Parathyroid adenoma (tissue), 2 donors: ENCODE data around the gene ZDHHC11.

ENCODE experiments used
- H2AFZ ChIP-seq: fragments of 300-600 bp; sonication (generic); one replicate; pipeline ENCODE4 v1.7.0; 2017; ENCODE audit warnings: antibody characterized with exemption, mild to moderate bottlenecking
- H3K27ac ChIP-seq: fragments of 300-600 bp; sonication (generic); one replicate; pipeline ENCODE4 v1.7.0; 2017
- H3K27me3 ChIP-seq: fragments of 300-600 bp; sonication (generic); one replicate; pipeline ENCODE4 v1.7.0; 2017; ENCODE audit warnings: low read length; ENCODE audit not compliant: control insufficient read depth, insufficient read depth
- H3K36me3 ChIP-seq: fragments of 300-600 bp; sonication (generic); one replicate; pipeline ENCODE4 v1.7.0; 2017; ENCODE audit warnings: low read length; ENCODE audit not compliant: control insufficient read depth, insufficient read depth
- H3K4me1 ChIP-seq: fragments of 300-600 bp; sonication (generic); one replicate; pipeline ENCODE4 v1.7.0; 2017; ENCODE audit warnings: control low read depth
- H3K4me2 ChIP-seq: fragments of 300-600 bp; sonication (generic); one replicate; pipeline ENCODE4 v1.7.0; 2017; ENCODE audit warnings: low read length
- H3K4me3 ChIP-seq: fragments of 300-600 bp; sonication (generic); one replicate; pipeline ENCODE4 v1.7.0; 2017; ENCODE audit warnings: low read depth, low read length
- H3K79me2 ChIP-seq: fragments of 300-600 bp; sonication (generic); one replicate; pipeline ENCODE4 v1.7.0; 2017; ENCODE audit warnings: control low read depth
- H3K9ac ChIP-seq: fragments of 300-600 bp; sonication (generic); one replicate; pipeline ENCODE4 v1.7.0; 2017; ENCODE audit warnings: mild to moderate bottlenecking
- H3K9me3 ChIP-seq: fragments of 300-600 bp; sonication (generic); one replicate; pipeline ENCODE4 v1.7.0; 2017; ENCODE audit warnings: low read length; ENCODE audit not compliant: control insufficient read depth
- TF ChIP-seq, protein P1 (sequence below): fragments of 300-600 bp; sonication (generic); IDR thresholded peaks from one replicate; pipeline ENCODE4 v1.7.0; 2017; ENCODE audit warnings: antibody characterized with exemption, mild to moderate bottlenecking
- donor health status: primary hyperparathyroidism.

The ZDHHC11 gene

DNA sequence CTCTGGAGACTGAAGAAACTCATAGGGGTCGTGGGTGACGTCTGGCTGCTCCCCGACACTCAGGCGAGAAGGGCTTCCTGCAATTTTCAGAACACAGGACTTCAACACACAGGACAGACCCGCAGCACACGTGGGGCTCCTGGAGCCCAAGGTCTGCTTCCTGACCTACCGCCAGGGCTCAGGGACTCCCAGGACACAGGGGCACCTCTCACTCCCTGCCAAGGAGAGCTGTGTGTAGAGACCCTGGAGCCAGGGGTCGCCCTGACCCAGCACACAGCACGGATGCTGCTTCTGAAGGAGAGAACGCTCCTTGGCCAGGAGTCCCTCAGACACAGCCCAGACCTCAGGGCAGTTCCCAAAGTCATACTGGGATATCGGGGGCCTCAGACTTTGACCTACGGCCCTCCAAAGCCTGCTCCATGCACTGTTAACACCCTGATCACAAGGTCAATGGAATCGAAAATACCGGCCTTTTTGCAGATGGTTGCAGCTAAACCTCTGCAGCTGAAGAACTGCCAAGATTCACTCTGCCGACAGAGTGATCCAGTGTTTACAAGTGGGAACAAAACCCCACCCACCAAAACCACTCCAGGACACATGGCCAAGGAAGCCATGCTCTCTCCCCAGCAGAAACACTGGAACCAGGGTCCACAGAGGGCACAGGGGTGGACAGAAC, 13.8 kb upstream of the ZDHHC11 start:
- TF ChIP-seq, protein P1, sequence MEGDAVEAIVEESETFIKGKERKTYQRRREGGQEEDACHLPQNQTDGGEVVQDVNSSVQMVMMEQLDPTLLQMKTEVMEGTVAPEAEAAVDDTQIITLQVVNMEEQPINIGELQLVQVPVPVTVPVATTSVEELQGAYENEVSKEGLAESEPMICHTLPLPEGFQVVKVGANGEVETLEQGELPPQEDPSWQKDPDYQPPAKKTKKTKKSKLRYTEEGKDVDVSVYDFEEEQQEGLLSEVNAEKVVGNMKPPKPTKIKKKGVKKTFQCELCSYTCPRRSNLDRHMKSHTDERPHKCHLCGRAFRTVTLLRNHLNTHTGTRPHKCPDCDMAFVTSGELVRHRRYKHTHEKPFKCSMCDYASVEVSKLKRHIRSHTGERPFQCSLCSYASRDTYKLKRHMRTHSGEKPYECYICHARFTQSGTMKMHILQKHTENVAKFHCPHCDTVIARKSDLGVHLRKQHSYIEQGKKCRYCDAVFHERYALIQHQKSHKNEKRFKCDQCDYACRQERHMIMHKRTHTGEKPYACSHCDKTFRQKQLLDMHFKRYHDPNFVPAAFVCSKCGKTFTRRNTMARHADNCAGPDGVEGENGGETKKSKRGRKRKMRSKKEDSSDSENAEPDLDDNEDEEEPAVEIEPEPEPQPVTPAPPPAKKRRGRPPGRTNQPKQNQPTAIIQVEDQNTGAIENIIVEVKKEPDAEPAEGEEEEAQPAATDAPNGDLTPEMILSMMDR = no peak
- no peak overlapping the region for H3K4me2 ChIP-seq
- no peak overlapping the region for H3K9ac ChIP-seq
- H2AFZ ChIP-seq = no peak overlapping the region
- no peak overlapping the region for H3K4me3 ChIP-seq
- no peak overlapping the region for H3K27ac ChIP-seq
- H3K9me3 ChIP-seq = no peaks in the 10 kb centered on the region
- no peaks in the 10 kb centered on the region for H3K79me2 ChIP-seq
- H3K4me1 ChIP-seq = peaks cover 4% of the 10 kb centered on the region
- no peaks in the 10 kb centered on the region for H3K36me3 ChIP-seq
- H3K27me3 ChIP-seq = no peaks in the 10 kb centered on the region

DNA sequence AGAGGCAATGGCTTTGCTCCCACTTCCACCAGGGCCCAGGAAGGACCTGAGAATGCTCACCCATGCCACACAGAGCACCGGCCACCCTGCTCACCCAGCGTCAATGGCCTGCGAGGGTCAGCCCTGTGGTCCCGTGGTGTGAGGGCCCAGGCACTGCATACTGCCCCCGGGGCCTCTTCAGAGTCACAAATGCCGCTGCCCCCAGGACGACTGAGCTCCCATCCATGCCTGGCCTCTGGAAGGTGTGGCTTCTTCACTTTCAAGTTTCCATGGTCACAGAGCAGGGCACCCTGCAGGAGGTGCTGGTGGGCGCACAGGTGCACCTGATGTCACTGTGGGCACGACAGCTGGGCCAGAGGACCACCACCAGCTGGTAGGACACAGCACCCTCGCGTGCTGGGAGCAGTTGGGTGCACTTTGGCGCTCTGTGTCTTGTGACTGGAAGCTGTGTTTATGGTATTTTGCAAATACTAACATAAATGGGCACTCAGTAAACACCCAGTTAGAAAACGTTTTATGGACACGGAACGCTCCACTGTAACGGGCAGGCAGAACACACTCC, 12.5 kb upstream of the ZDHHC11 start:
- no peaks in the 10 kb centered on the region for H3K79me2 ChIP-seq
- H3K4me1 ChIP-seq = peaks cover 4% of the 10 kb centered on the region
- H3K27ac ChIP-seq = no peak overlapping the region
- H3K9me3 ChIP-seq = no peaks in the 10 kb centered on the region
- H3K4me3 ChIP-seq = no peak overlapping the region
- no peak overlapping the region for H3K9ac ChIP-seq
- no peak overlapping the region for H2AFZ ChIP-seq
- H3K36me3 ChIP-seq = no peaks in the 10 kb centered on the region
- no peaks in the 10 kb centered on the region for H3K27me3 ChIP-seq
- TF ChIP-seq, protein P1 = no peak
- no peak overlapping the region for H3K4me2 ChIP-seq

DNA sequence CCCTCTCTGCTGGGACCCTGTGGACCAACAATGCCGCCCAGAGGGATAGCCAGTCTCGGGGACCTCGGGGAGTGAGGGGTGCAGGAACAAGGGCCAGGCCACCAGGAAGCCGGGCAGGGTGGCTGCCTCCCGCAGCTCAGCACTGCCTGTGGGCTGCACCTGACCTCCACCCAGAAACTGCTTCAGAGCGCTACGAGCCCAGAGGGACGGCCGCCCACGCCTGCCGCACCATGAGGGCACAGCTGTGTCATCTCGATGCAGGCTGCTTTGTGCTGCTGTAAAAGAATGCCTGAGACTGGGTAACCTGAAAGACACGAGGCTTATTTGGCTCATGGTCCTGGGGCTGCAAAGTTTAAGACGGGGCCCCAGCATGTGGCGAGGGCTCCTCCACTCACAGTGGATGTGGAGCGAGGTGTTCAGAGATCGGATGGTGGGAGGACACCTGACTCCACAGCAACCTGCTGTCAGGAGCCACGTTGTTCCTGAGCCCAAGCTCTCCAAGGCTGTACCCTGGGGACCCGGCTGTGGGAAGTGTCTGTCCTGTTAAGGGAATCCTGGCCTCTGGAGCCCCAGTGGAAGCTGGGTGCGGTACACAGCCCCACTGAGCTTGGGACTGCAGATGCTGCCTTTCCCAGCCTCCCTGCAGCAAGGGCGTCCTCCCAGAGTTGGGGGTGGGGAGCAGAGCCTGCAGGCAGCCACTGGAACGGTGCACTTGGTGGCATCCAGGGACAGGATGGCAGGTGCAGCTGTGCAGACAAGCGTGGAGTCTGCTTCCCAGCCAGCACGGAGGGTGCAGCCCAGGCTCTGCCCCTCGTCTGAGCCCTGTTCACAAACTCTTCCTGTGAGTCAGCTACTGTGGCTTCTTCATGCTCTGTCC, 11.8 kb upstream of the ZDHHC11 start:
- Histone ChIP-seq H3K36me3 (no peaks in the 10 kb centered on the region), H3K4me3 (no peak overlapping the region), H3K9me3 (no peaks in the 10 kb centered on the region), H3K27ac (peak overlapping the region; percentile 9), H3K79me2 (no peaks in the 10 kb centered on the region), H3K27me3 (no peaks in the 10 kb centered on the region), H3K4me1 (peaks cover 4% of the 10 kb centered on the region), H3K9ac (no peak overlapping the region), H3K4me2 (no peak overlapping the region), H2AFZ (no peak overlapping the region)
- TF ChIP-seq, protein P1 = no peak

DNA sequence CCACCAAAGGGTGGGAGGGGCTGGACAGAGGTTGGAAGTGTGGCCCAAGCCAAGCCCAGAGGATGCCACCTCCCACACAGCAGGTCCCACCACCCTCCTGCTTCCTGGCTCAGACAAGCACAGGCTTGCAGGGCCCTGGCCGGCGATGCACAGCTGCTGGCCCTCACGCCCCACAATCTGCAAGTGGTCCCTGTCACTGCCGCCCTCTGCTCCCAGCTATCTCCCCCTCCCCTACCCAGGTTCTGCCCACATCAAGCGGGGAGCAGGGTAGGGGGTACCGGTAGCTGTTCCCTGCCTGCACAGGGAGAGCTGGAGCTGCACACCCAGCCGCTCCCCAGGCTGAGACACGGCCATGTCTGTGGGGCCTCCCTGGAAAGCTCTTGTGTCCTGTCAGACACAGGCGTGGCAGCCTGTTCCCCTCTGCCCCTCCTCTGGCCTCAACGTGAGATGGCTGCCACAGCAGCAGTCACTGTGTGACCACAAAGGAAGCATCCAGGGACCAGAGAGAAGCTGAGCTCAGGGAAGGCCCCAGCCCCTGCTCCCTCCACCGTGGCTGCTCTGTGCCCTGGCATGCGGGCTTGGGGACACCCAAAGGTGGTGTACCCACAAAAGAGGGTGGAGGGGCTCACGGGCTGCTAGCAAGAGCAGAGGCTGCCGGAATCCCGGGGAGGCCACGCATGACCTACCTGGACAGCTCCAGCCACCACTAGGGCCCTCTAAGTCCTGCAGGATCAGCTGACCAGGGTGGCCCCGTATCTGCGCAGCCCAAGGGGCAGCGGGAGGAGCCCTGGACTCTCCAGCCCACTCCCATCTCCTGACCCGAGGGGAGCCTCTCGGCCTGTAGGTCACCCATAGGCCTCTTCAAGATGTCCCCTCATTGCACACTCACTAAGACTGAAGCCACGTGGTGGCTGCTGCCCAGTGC, 10.9 kb upstream of the ZDHHC11 start:
- no peak overlapping the region for H3K27ac ChIP-seq
- no peaks in the 10 kb centered on the region for H3K79me2 ChIP-seq
- H3K4me1 ChIP-seq = peaks cover 4% of the 10 kb centered on the region
- TF ChIP-seq, protein P1 = no peak
- H3K9me3 ChIP-seq = no peaks in the 10 kb centered on the region
- no peak overlapping the region for H3K4me2 ChIP-seq
- H2AFZ ChIP-seq = no peak overlapping the region
- no peaks in the 10 kb centered on the region for H3K36me3 ChIP-seq
- H3K4me3 ChIP-seq = no peak overlapping the region
- H3K27me3 ChIP-seq = no peaks in the 10 kb centered on the region
- no peak overlapping the region for H3K9ac ChIP-seq
